ENCODE results near the gene ARFRP1. TPM values are rescaled to one million over a fixed set of nuclear protein-coding genes. Genes with fewer than 3 reads are reported as not detected.

Gene ARFRP1
- total and polyA plus RNA-seq, 4 donors: 29.8 to 56.0 (median 47.4) TPM

GRCh38 chr20:63736893-63737694, 29.3 kb upstream of the ARFRP1 start:
- no peaks in the 10 kb centered on the region for H3K9me3 ChIP-seq (ENCODE audit: control insufficient read depth in 4 of 4, insufficient read depth in 3 of 4, low read length in 3 of 4)
- H3K27me3 ChIP-seq (ENCODE audit: control insufficient read depth in 3 of 3, insufficient read depth in 3 of 3, low read length in 2 of 3): no peaks in the 10 kb centered on the region
- TF ChIP-seq CTCF (IDR thresholded peaks at IDR 0.05; ENCODE audit: control extremely low read depth, extremely low read depth): no peak
- H3K4me3 ChIP-seq: no peak overlapping the region
- ATAC-seq (ENCODE audit: insufficient read depth, low FRiP score) (no peak), DNase-seq (no peak)
- no peak overlapping the region for H3K27ac ChIP-seq (ENCODE audit: low read depth in 1 of 2, low read length in 1 of 2)
- 33 to 51% methylated on average over 23 to 30 of the region's 30 CpGs for WGBS, 2 donors
- H3K36me3 ChIP-seq (ENCODE audit: control insufficient read depth in 4 of 4, insufficient read depth in 4 of 4, low read length in 4 of 4): peaks cover 0 to 39% (median 15%) of the 10 kb centered on the region in 4 donors
- H3K4me1 ChIP-seq (ENCODE audit: control insufficient read depth in 5 of 5, insufficient read depth in 5 of 5, low read length in 5 of 5): peaks cover 0 to 22% (median 7%) of the 10 kb centered on the region in 5 donors
- H3K9ac ChIP-seq (ENCODE audit: insufficient read depth in 1 of 2, low read length in 2 of 2): no peak overlapping the region

- TF ChIP-seq CTCF (IDR thresholded peaks at IDR 0.05; ENCODE audit: control extremely low read depth, extremely low read depth): no peak
- no peak within 1 kb of the TSS for H3K4me3 ChIP-seq
- peaks cover 0 to 15% (median 2%) of the 10 kb centered on the region in 5 donors for H3K4me1 ChIP-seq (ENCODE audit: control insufficient read depth in 5 of 5, insufficient read depth in 5 of 5, low read length in 5 of 5)
- H3K9me3 ChIP-seq (ENCODE audit: control insufficient read depth in 4 of 4, insufficient read depth in 3 of 4, low read length in 3 of 4): no peaks in the 10 kb centered on the region
- no peak within 1 kb of the TSS for H3K27ac ChIP-seq (ENCODE audit: low read depth in 1 of 2, low read length in 1 of 2)
- no peaks in the 10 kb centered on the region for H3K27me3 ChIP-seq (ENCODE audit: control insufficient read depth in 3 of 3, insufficient read depth in 3 of 3, low read length in 2 of 3)
- H3K36me3 ChIP-seq (ENCODE audit: control insufficient read depth in 4 of 4, insufficient read depth in 4 of 4, low read length in 4 of 4): peaks cover 0 to 36% (median 10%) of the 10 kb centered on the region in 4 donors
- ATAC-seq (ENCODE audit: insufficient read depth, low FRiP score) (no peak), DNase-seq (no peak)
- no peak within 1 kb of the TSS for H3K9ac ChIP-seq (ENCODE audit: insufficient read depth in 1 of 2, low read length in 2 of 2)
- WGBS, 2 donors: 69 to 81% methylated on average over 31 of the region's 31 CpGs
Observed at GRCh38 chr20:63735859-63736718, 28.3 kb upstream of the ARFRP1 start, which contains the start of gene LIME1. TSS of gene LIME1 (plus strand) at chr20:63736664. CDS start at chr20:63737550, 886 bp downstream.

GRCh38 chr20:63734946-63735858, 27.4 kb upstream of the ARFRP1 start:
- no peaks in the 10 kb centered on the region for H3K9me3 ChIP-seq (ENCODE audit: control insufficient read depth in 4 of 4, insufficient read depth in 3 of 4, low read length in 3 of 4)
- no peak for TF ChIP-seq CTCF (IDR thresholded peaks at IDR 0.05; ENCODE audit: control extremely low read depth, extremely low read depth)
- peaks cover 0 to 13% (median 2%) of the 10 kb centered on the region in 5 donors for H3K4me1 ChIP-seq (ENCODE audit: control insufficient read depth in 5 of 5, insufficient read depth in 5 of 5, low read length in 5 of 5)
- H3K4me3 ChIP-seq: no peak overlapping the region
- no peak for DNase-seq
- ATAC-seq (ENCODE audit: insufficient read depth, low FRiP score): no peak
- H3K27ac ChIP-seq (ENCODE audit: low read depth in 1 of 2, low read length in 1 of 2): no peak overlapping the region
- no peaks in the 10 kb centered on the region for H3K27me3 ChIP-seq (ENCODE audit: control insufficient read depth in 3 of 3, insufficient read depth in 3 of 3, low read length in 2 of 3)
- WGBS, 2 donors: 88 to 93% methylated on average over 47 to 48 of the region's 48 CpGs
- peaks cover 0 to 37% (median 7%) of the 10 kb centered on the region in 4 donors for H3K36me3 ChIP-seq (ENCODE audit: control insufficient read depth in 4 of 4, insufficient read depth in 4 of 4, low read length in 4 of 4)
- no peak overlapping the region for H3K9ac ChIP-seq (ENCODE audit: insufficient read depth in 1 of 2, low read length in 2 of 2)

Measured in lung (tissue), 12 donors.